HepG2 (cell line): ENCODE results near the gene SHQ1. TPM values are rescaled to one million over a fixed set of nuclear protein-coding genes. Genes with fewer than 3 reads are reported as not detected.

Source experiments
- ATAC-seq: fragments of 200-7000 bp; cut with Tn5 transposase; 3 replicates; pipeline ENCODE4 v1.9.1; 2020; ENCODE audit warnings: mild to moderate bottlenecking, moderate library complexity
- BruUV-seq: library from RNA; stranded (reverse); fragments of 400-500 nt; replicated peaks from 2 replicates; lab custom pipeline; 2021; lab: Mats Ljungman, UMichigan
- CTCF ChIA-PET: fragments of 300-600 bp; formaldehyde crosslinking; extraction: SDS; loops from one replicate; lab custom pipeline; 2021; ENCODE audit warnings: low total read pairs, inconsistent platforms, low intra/inter-chr PET ratio; lab: Yijun Ruan, JAX
- POLR2A ChIA-PET: fragments of 350-600 bp; sonication (Branson Sonifier 250); formaldehyde crosslinking; loops from one replicate; lab custom pipeline; 2020; ENCODE audit warnings: antibody characterized with exemption, inconsistent platforms; lab: Yijun Ruan, JAX
- DNase-seq: peaks from one replicate; pipeline ENCODE4 v3.0.0-alpha.2; 2015; ENCODE audit warnings: low spot score
- FAIRE-seq: peaks from 3 replicates; lab custom pipeline; 2011; peaks lifted over from hg19 to GRCh38; lab: Jason Lieb, UNC
- H2AFZ ChIP-seq: one replicate; pipeline ENCODE4 v1.6.1; 2011; ENCODE audit warnings: low read length, inconsistent platforms
- H3K27ac ChIP-seq: fragments of 300-600 bp; 3 replicates; pipeline ENCODE4 v1.8.0; 2011; ENCODE audit warnings: mixed run types, mild to moderate bottlenecking, mixed read lengths, low read length, inconsistent platforms; ENCODE audit not compliant: insufficient read depth; ENCODE audit errors: extremely low read length
- H3K27me3 ChIP-seq, 2 experiments: fragments of 200-600 bp in 1 of 2; 2 replicates in 1 of 2; 3 replicates in 1 of 2; pipeline versions ENCODE4 v1.6.0 to v1.8.0; 2011; ENCODE audit warnings: low read length in 2 of 2, mild to moderate bottlenecking in 2 of 2, moderate library complexity in 2 of 2, inconsistent platforms in 1 of 2; ENCODE audit not compliant: insufficient read depth in 2 of 2, control insufficient read depth in 1 of 2
- H3K36me3 ChIP-seq, 2 experiments: fragments of 200-600 bp in 1 of 2; replicated peaks in 1 of 2; 2 replicates in 1 of 2; 3 replicates in 1 of 2; pipeline versions ENCODE4 v1.5.1 to v1.8.0; 2011; ENCODE audit warnings: low read length in 2 of 2, inconsistent platforms in 1 of 2; ENCODE audit not compliant: insufficient read depth in 2 of 2, control insufficient read depth in 1 of 2
- H3K4me1 ChIP-seq: 2 replicates; pipeline ENCODE4 v1.5.1; 2012; ENCODE audit warnings: low read length, inconsistent platforms; ENCODE audit not compliant: insufficient read depth
- H3K4me2 ChIP-seq: 2 replicates; pipeline ENCODE4 v1.6.0; 2011; ENCODE audit warnings: low read depth, low read length, inconsistent platforms
- H3K4me3 ChIP-seq, 3 experiments: fragments of 200-600 bp in 1 of 3; sonication (generic), shearing (Covaris generic) in 1 of 3; replicated peaks in 1 of 3; 2 replicates each; pipeline ENCODE4 v1.5.1; 2011 to 2016; ENCODE audit warnings: low read length in 3 of 3, inconsistent platforms in 2 of 3, low read depth in 2 of 3, mild to moderate bottlenecking in 2 of 3, control low read depth in 1 of 3, mixed read lengths in 1 of 3; ENCODE audit not compliant: insufficient read depth in 1 of 3
- H3K79me2 ChIP-seq: one replicate; pipeline ENCODE4 v1.6.1; 2011; ENCODE audit warnings: low read length, inconsistent platforms; ENCODE audit not compliant: insufficient read depth
- H3K9ac ChIP-seq: 2 replicates; pipeline ENCODE4 v1.6.0; 2011; ENCODE audit warnings: mild to moderate bottlenecking, low read depth, low read length, inconsistent platforms; ENCODE audit not compliant: insufficient read depth
- H3K9me3 ChIP-seq: 2 replicates; pipeline ENCODE4 v1.5.1; 2012; ENCODE audit warnings: mild to moderate bottlenecking, low read length
- H4K20me1 ChIP-seq: 2 replicates; pipeline ENCODE4 v1.6.0; 2011; ENCODE audit warnings: inconsistent platforms, mild to moderate bottlenecking, low read length, moderate library complexity; ENCODE audit not compliant: insufficient read depth
- AHR ChIP-seq: IDR thresholded peaks from 2 replicates; pipeline ENCODE4 v1.6.1; 2018; ENCODE audit warnings: missing genetic modification reagents, missing compliant biosample characterization
- BATF2 ChIP-seq: sonication (generic); formaldehyde crosslinking; IDR thresholded peaks from 2 replicates; pipeline ENCODE4 v1.8.0; 2022; ENCODE audit warnings: mild to moderate bottlenecking, missing genetic modification reagents, moderate library complexity
- CEBPZ ChIP-seq: IDR thresholded peaks from 2 replicates; pipeline ENCODE4 v1.6.1; 2012; ENCODE audit warnings: low read length, improper control_type of control experiment
- FLYWCH1 ChIP-seq: sonication (generic); formaldehyde crosslinking; IDR thresholded peaks from 2 replicates; pipeline ENCODE4 v1.8.1; 2023; ENCODE audit warnings: mild to moderate bottlenecking, missing genetic modification reagents
- HNRNPUL1 ChIP-seq: fragments of 200-400 bp; formaldehyde crosslinking; IDR thresholded peaks from 2 replicates; pipeline ENCODE4 v1.6.1; 2017; ENCODE audit warnings: low read depth, mild to moderate bottlenecking, low read length, moderate library complexity
- HOXD1 ChIP-seq: sonication (generic); formaldehyde crosslinking; IDR thresholded peaks from 2 replicates; pipeline ENCODE4 v1.5.0; 2020; ENCODE audit warnings: missing genetic modification reagents
- IKZF5 ChIP-seq: IDR thresholded peaks from 2 replicates; pipeline ENCODE4 v1.6.1; 2018; ENCODE audit warnings: missing genetic modification reagents, mild to moderate bottlenecking, missing compliant biosample characterization
- KDM6A ChIP-seq: IDR thresholded peaks from 2 replicates; pipeline ENCODE4 v1.6.1; 2016; ENCODE audit warnings: low read depth
- MEIS1 ChIP-seq: sonication (generic); formaldehyde crosslinking; IDR thresholded peaks from 2 replicates; pipeline ENCODE4 v1.9.0; 2021; ENCODE audit warnings: mild to moderate bottlenecking, missing genetic modification reagents, moderate library complexity, borderline replicate concordance
- NFATC3 ChIP-seq: sonication (generic); formaldehyde crosslinking; IDR thresholded peaks from 2 replicates; pipeline ENCODE4 v1.5.1; 2020; ENCODE audit warnings: mild to moderate bottlenecking, missing genetic modification reagents
- RBM39 ChIP-seq: fragments of 200-400 bp; formaldehyde crosslinking; IDR thresholded peaks from one replicate; pipeline ENCODE4 v1.6.1; 2018; ENCODE audit warnings: antibody characterized with exemption, mild to moderate bottlenecking, low read depth, low read length; ENCODE audit not compliant: poor library complexity, severe bottlenecking
- SIX4 ChIP-seq: sonication (generic); formaldehyde crosslinking; IDR thresholded peaks from 2 replicates; pipeline ENCODE4 v1.4.0; 2020; ENCODE audit warnings: missing genetic modification reagents
- STAT5B ChIP-seq: sonication (generic); formaldehyde crosslinking; IDR thresholded peaks from 2 replicates; pipeline ENCODE4 v1.4.0; 2020; ENCODE audit warnings: missing genetic modification reagents
- ZNF230 ChIP-seq: sonication (generic); formaldehyde crosslinking; IDR thresholded peaks from 2 replicates; pipeline ENCODE4 v1.4.0; 2020; ENCODE audit warnings: mild to moderate bottlenecking, missing genetic modification reagents
- ZNF441 ChIP-seq: sonication (generic); formaldehyde crosslinking; IDR thresholded peaks from 2 replicates; pipeline ENCODE4 v1.7.0; 2021; ENCODE audit warnings: missing genetic modification reagents, borderline replicate concordance
- ZNF660 ChIP-seq: sonication (generic); formaldehyde crosslinking; IDR thresholded peaks from 2 replicates; pipeline ENCODE4 v1.5.1; 2020; ENCODE audit warnings: mild to moderate bottlenecking, low read depth, missing genetic modification reagents, borderline replicate concordance
- ZNF678 ChIP-seq: sonication (generic); formaldehyde crosslinking; IDR thresholded peaks from 2 replicates; pipeline ENCODE4 v1.4.0; 2020; ENCODE audit warnings: mild to moderate bottlenecking, missing genetic modification reagents
- ZNF704 ChIP-seq: sonication (generic); formaldehyde crosslinking; IDR thresholded peaks from 2 replicates; pipeline ENCODE4 v1.8.1; 2023; ENCODE audit warnings: mild to moderate bottlenecking, inconsistent platforms, moderate library complexity, missing genetic modification reagents, borderline replicate concordance
- ZNF713 ChIP-seq: sonication (generic); formaldehyde crosslinking; IDR thresholded peaks from 2 replicates; pipeline ENCODE4 v1.4.0; 2020; ENCODE audit warnings: mild to moderate bottlenecking, missing genetic modification reagents
- ZNF761 ChIP-seq: sonication (generic); formaldehyde crosslinking; conservative IDR thresholded peaks from 2 replicates; pipeline ENCODE4 v1.4.0; 2020; ENCODE audit warnings: mild to moderate bottlenecking, missing genetic modification reagents
- WGBS: methylation state at CpG from one replicate; pipeline ENCODE4 v1.1.6; 2017; ENCODE audit warnings: low lambda C conversion rate; 5-methylcytosine and 5-hydroxymethylcytosine counted together
- in situ Hi-C: cut with HindIII; loops from 2 replicates; pipeline ENCODE4 v1.10.0; 2017; ENCODE audit warnings: low pct_unique_long_range_greater_than_20kb; ENCODE audit not compliant: extremely low pct_ligation_motif_present
- intact Hi-C: fragments of 100-400 bp; cut with micrococcal nuclease; formaldehyde crosslinking; loops from one replicate; pipeline ENCODE4 v1.10.0; 2022; ENCODE audit not compliant: unreplicated experiment
- polyA plus RNA-seq, 8 experiments: library from polyadenylated mRNA; depleted of rRNA in 3 of 8; stranded (reverse) in 7 of 8; unstranded in 1 of 8; fragments of >200 nt; fragmentation: Illumina TruSeq in 4 of 8; extraction: Trizol in 4 of 8; gene quantifications; 2 replicates each; pipeline versions ENCODE4 v1.2.1 to v1.2.3, GENCODE V29; 2011 to 2016; ENCODE audit warnings: low read depth in 4 of 8, missing spikeins in 1 of 8, mixed read lengths in 1 of 8; ENCODE audit not compliant: insufficient read depth in 1 of 8
- total RNA-seq, 5 experiments: library from RNA; depleted of rRNA; stranded (reverse); fragments of >200 nt; fragmentation: Illumina TruSeq; extraction: Trizol; gene quantifications; 2 replicates each; pipeline ENCODE4 v1.2.3, GENCODE V29; 2016; ENCODE audit warnings: low read depth in 1 of 5

Gene SHQ1
- total and polyA plus RNA-seq, 2 of the 13 experiments (the other 11 are each of a cell fraction or from before 2014, with no cell fraction given): 5.5 to 20.3 TPM

GRCh38 chr3:72768006-72768441 lies 80.2 kb downstream of the SHQ1 start:
- peaks cover 0 to 6% of the 10 kb centered on the region in 2 experiments; a peak in 1 of 5 replicates for H3K36me3 ChIP-seq
- DNase-seq: no peak
- H3K4me1 ChIP-seq: no peaks in the 10 kb centered on the region
- 98% methylated on average over 5 of the region's 5 CpGs for WGBS
- no peak overlapping the region for H3K9ac ChIP-seq
- no peak overlapping the region for H3K27ac ChIP-seq
- H3K79me2 ChIP-seq: no peaks in the 10 kb centered on the region
- no peak overlapping the region for H2AFZ ChIP-seq
- in situ Hi-C loops: no loop called here
- TF ChIP-seq FLYWCH1 (CRISPR knock-in tag) (no peak), STAT5B (CRISPR knock-in tag) (no peak), ZNF230 (CRISPR knock-in tag) (no peak), ZNF660 (CRISPR knock-in tag) (no peak), IKZF5 (no peak), ZNF713 (CRISPR knock-in tag) (no peak), KDM6A (CRISPR knock-in tag) (no peak), NFATC3 (no peak), BATF2 (CRISPR knock-in tag) (no peak), HOXD1 (CRISPR knock-in tag) (no peak), SIX4 (CRISPR knock-in tag) (no peak), ZNF704 (CRISPR knock-in tag) (no peak), ZNF441 (CRISPR knock-in tag) (no peak), HNRNPUL1 (no peak), CEBPZ (no peak), ZNF678 (CRISPR knock-in tag) (no peak), MEIS1 (CRISPR knock-in tag) (no peak), ZNF761 (CRISPR knock-in tag) (no peak), RBM39 (no peak), AHR (no peak)
- TF ChIP-seq, all 625 proteins: peak for 0
- no peak for ATAC-seq
- POLR2A ChIA-PET: no interaction called here
- Histone ChIP-seq H3K27me3 (no peaks in the 10 kb centered on the region), H3K9me3 (no peaks in the 10 kb centered on the region), H3K4me2 (no peak overlapping the region), H4K20me1 (no peaks in the 10 kb centered on the region), H3K4me3 (no peak overlapping the region)
- intact Hi-C loops: no loop called here
- BruUV-seq: no TSS peak
- CTCF ChIA-PET: no interaction called here
- FAIRE-seq: no peak
